Uterus (tissue), 4 donors: Measurements from ENCODE around the gene MDC1. TPM values are rescaled to one million over a fixed set of nuclear protein-coding genes. Genes with fewer than 3 reads are reported as not detected.

ENCODE experiments used
- DNase-seq, 2 donors: peaks; one replicate each; pipeline ENCODE4 v3.0.0-alpha.2; 2019 to 2020
- H3K27ac ChIP-seq, 2 donors: fragments of 200-600 bp; sonication (generic); 1 replicate in 1 of 2; 2 replicates in 1 of 2; pipeline ENCODE4 v1.5.1; 2016 to 2018
- H3K27me3 ChIP-seq, 2 donors: fragments of 200-600 bp; sonication (generic); one replicate each; pipeline ENCODE4 v1.5.1; 2018 to 2019; ENCODE audit warnings: control low read depth in 1 of 2
- H3K36me3 ChIP-seq, 2 donors: fragments of 200-600 bp; sonication (generic); one replicate each; pipeline ENCODE4 v1.5.1; 2019; ENCODE audit warnings: control low read depth in 1 of 2
- H3K4me1 ChIP-seq, 2 donors: fragments of 200-600 bp; sonication (generic); one replicate each; pipeline ENCODE4 v1.5.1; 2018 to 2019; ENCODE audit warnings: control low read depth in 1 of 2
- H3K4me3 ChIP-seq, 2 donors: fragments of 200-600 bp; sonication (generic); 1 replicate in 1 of 2; 2 replicates in 1 of 2; pipeline ENCODE4 v1.5.1; 2018 to 2019; ENCODE audit warnings: mild to moderate bottlenecking in 1 of 2
- H3K9me3 ChIP-seq, 2 donors: fragments of 200-600 bp; sonication (generic); one replicate each; pipeline ENCODE4 v1.5.1; 2019; ENCODE audit warnings: control low read depth in 1 of 2
- CTCF ChIP-seq, 4 experiments: fragments of 200-600 bp in 2 of 4; fragments of 450-650 bp in 2 of 4; sonication (generic) in 2 of 4; IDR thresholded peaks; one replicate each; pipeline ENCODE4 v1.5.1; 2016 to 2019; ENCODE audit warnings: antibody characterized with exemption in 4 of 4, mild to moderate bottlenecking in 2 of 4, moderate library complexity in 1 of 4
- POLR2A ChIP-seq, 2 donors: fragments of 450-650 bp; IDR thresholded peaks; one replicate each; pipeline ENCODE4 v1.6.1; 2016; ENCODE audit warnings: antibody characterized with exemption in 2 of 2, mild to moderate bottlenecking in 1 of 2, moderate library complexity in 1 of 2
- intact Hi-C: fragments of 100-400 bp; cut with DNase I; formaldehyde crosslinking; loops from one replicate; pipeline ENCODE4 v1.15.1; 2023; ENCODE audit warnings: low total_unique reads
- total RNA-seq, 4 donors: library from RNA; depleted of rRNA in 3 of 4; stranded (reverse); fragments of >200 nt in 3 of 4; gene quantifications; one replicate each; pipeline versions ENCODE4 v1.1.0 to v1.2.4, GENCODE V29; 2014 to 2023
- donor health status: DM: yes; HTN: yes; CAD: no.

Gene MDC1
- total RNA-seq, 4 donors from 2014 or later = 3.1 to 61.9 (median 10.2) TPM

- peak in 1 of 2 donors; percentile 43 for DNase-seq
- H3K9me3 ChIP-seq = no peaks in the 10 kb centered on the region
- peaks cover 0 to 27% of the 10 kb centered on the region in 2 donors for H3K4me1 ChIP-seq
- no peaks in the 10 kb centered on the region for H3K27me3 ChIP-seq
- no peaks in the 10 kb centered on the region for H3K36me3 ChIP-seq
- H3K4me3 ChIP-seq = peak overlapping the region; percentile 79 to 99
- peak overlapping the region; percentile 98 to 99 for H3K27ac ChIP-seq
- intact Hi-C loops = no loop called here
- TF ChIP-seq CTCF (IDR thresholded peaks at IDR 0.05) = no peak
- no peak for TF ChIP-seq POLR2A (IDR thresholded peaks at IDR 0.05)
Measured at GRCh38 chr6:30683183-30683979, 33.7 kb downstream of the MDC1 start.

DNA sequence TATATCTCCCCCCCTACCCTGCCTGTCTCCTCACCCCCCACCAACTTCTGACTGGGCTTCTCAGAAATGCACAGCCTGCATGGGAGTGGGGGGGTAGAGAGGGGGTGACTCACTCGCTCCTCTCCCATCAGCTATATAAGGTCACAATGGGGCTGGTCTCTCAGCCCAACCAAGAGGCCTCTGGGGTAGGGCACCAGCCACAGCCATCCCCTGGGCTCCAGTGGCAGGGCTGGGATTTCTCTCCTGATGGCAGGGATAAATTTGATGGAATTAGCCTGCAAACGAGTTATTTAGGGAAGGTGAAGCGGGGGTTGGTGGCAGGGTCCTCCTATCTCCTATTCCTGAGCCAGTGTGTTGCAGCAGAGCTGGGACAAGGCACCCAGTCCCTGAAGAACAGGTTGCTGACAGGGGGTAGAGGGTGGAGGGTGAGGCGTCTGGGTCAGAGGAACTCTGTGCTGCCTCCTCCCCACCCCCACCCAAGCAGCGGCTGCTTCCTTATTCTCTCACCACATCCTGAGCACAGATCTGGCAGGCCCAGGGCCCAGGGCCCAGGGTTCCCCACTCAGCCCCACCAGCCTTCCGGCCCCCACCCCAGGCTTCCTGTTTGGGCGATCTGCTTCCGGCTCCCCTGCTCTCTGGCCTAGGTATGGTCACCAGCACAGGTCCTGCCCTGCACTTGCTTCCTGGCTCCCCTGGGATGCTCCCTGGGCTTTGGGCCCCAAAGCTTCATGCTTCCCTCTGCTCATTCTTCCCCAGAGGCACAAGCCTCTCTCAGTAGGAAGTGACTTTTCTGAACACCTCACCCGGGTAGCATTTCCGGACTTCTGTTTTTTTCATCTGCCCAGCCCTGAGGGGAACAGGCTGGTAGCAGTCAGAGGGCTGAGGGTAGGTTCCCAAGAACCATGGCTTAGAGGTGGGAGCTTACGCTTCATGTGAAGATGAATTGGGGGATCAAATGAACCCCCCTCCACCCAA lies 34.7 kb downstream of the MDC1 start:
- H3K4me3 ChIP-seq = peak overlapping the region; percentile 79 to 99
- intact Hi-C loops = no loop called here
- TF ChIP-seq POLR2A (IDR thresholded peaks at IDR 0.05) = peak; percentile 65 to 66
- TF ChIP-seq CTCF (IDR thresholded peaks at IDR 0.05) = no peak
- peak overlapping the region; percentile 98 to 99 for H3K27ac ChIP-seq
- DNase-seq = peak; percentile 79 to 94
- peaks cover 0 to 27% of the 10 kb centered on the region in 2 donors for H3K4me1 ChIP-seq
- no peaks in the 10 kb centered on the region for H3K9me3 ChIP-seq
- H3K36me3 ChIP-seq = no peaks in the 10 kb centered on the region
- H3K27me3 ChIP-seq = no peaks in the 10 kb centered on the region

- H3K27me3 ChIP-seq = no peaks in the 10 kb centered on the region
- no peak for DNase-seq
- H3K36me3 ChIP-seq = no peaks in the 10 kb centered on the region
- H3K4me3 ChIP-seq = peak overlapping the region; percentile 79 to 99
- intact Hi-C loops = no loop called here
- no peaks in the 10 kb centered on the region for H3K9me3 ChIP-seq
- H3K27ac ChIP-seq = peak overlapping the region; percentile 98 to 99
- H3K4me1 ChIP-seq = peaks cover 0 to 27% of the 10 kb centered on the region in 2 donors
- TF ChIP-seq POLR2A (IDR thresholded peaks at IDR 0.05) = no peak
- TF ChIP-seq CTCF (IDR thresholded peaks at IDR 0.05) = no peak
Measured at GRCh38 chr6:30681766-30682142, 35.3 kb downstream of the MDC1 start.

DNA sequence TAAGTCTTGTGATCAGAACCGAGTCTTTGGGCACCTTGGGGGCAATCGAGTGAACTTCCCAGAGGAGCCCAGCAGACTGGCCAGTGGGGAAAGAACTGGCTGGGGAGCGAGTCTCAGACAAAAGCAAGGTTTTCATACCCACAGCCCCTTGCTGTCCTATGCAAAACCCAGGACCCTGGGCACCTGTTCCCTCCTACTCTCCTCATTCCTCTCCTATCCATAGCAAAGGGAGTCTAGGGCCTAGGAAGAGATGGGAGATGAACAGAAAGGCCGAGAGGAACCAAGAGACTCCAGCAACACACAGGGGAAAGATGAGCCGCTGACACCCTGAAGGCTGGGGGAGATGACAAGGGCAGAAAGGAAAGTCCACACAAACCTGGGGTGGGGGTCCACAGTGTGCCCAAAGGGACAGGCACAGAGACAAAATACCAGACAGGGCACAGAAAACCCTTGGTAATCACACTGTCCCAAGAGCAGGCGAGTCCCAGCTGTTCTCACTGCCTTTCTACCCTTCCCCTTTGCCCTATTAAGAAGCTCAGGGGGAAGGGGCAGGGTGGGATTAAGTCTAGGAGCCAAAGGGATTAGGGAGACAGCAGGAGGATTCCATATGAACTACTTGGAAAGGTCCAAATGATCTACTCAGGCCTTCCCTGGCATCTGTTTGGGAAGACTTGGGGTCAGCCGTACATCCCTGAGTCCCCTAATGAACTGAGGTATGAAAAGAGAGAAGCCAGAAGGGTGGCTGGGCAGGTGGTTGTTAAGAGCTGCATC lies 37.1 kb downstream of the MDC1 start:
- Histone ChIP-seq H3K36me3 (no peaks in the 10 kb centered on the region), H3K4me3 (no peak overlapping the region), H3K9me3 (no peaks in the 10 kb centered on the region), H3K27me3 (no peaks in the 10 kb centered on the region), H3K4me1 (peaks cover 0 to 27% of the 10 kb centered on the region in 2 donors), H3K27ac (peak overlapping the region; percentile 98 to 99)
- intact Hi-C loops = loop anchor here (2.0 to 10.0 kb wide), 2 partner anchors 43 to 205 kb away; partner anchors contain the start of gene DDR1
- no peak for DNase-seq
- no peak for TF ChIP-seq CTCF (IDR thresholded peaks at IDR 0.05)
- TF ChIP-seq POLR2A (IDR thresholded peaks at IDR 0.05) = no peak
